Measurements from ENCODE around the gene NAA40.

Gene NAA40

GRCh38 chr11:63907063-63907462, 31.7 kb upstream of the NAA40 start:
- no peak for ATAC-seq
- TF ChIP-seq ISL1 (CRISPR knock-in tag; IDR thresholded peaks at IDR 0.05) (no peak), GLIS3 (CRISPR knock-in tag; IDR thresholded peaks at IDR 0.05) (no peak), CSRNP3 (CRISPR knock-in tag; IDR thresholded peaks at IDR 0.05) (no peak), ESRRG (CRISPR knock-in tag; IDR thresholded peaks at IDR 0.05) (no peak), PATZ1 (CRISPR knock-in tag; IDR thresholded peaks at IDR 0.05; ENCODE audit: borderline replicate concordance) (no peak)
- TF ChIP-seq, protein P1, sequence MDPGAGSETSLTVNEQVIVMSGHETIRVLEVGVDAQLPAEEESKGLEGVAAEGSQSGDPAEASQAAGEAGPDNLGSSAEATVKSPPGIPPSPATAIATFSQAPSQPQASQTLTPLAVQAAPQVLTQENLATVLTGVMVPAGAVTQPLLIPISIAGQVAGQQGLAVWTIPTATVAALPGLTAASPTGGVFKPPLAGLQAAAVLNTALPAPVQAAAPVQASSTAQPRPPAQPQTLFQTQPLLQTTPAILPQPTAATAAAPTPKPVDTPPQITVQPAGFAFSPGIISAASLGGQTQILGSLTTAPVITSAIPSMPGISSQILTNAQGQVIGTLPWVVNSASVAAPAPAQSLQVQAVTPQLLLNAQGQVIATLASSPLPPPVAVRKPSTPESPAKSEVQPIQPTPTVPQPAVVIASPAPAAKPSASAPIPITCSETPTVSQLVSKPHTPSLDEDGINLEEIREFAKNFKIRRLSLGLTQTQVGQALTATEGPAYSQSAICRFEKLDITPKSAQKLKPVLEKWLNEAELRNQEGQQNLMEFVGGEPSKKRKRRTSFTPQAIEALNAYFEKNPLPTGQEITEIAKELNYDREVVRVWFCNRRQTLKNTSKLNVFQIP (CRISPR knock-in tag; IDR thresholded peaks at IDR 0.05; ENCODE audit: borderline replicate concordance, low read depth), result no peak

- TF ChIP-seq, protein P2, sequence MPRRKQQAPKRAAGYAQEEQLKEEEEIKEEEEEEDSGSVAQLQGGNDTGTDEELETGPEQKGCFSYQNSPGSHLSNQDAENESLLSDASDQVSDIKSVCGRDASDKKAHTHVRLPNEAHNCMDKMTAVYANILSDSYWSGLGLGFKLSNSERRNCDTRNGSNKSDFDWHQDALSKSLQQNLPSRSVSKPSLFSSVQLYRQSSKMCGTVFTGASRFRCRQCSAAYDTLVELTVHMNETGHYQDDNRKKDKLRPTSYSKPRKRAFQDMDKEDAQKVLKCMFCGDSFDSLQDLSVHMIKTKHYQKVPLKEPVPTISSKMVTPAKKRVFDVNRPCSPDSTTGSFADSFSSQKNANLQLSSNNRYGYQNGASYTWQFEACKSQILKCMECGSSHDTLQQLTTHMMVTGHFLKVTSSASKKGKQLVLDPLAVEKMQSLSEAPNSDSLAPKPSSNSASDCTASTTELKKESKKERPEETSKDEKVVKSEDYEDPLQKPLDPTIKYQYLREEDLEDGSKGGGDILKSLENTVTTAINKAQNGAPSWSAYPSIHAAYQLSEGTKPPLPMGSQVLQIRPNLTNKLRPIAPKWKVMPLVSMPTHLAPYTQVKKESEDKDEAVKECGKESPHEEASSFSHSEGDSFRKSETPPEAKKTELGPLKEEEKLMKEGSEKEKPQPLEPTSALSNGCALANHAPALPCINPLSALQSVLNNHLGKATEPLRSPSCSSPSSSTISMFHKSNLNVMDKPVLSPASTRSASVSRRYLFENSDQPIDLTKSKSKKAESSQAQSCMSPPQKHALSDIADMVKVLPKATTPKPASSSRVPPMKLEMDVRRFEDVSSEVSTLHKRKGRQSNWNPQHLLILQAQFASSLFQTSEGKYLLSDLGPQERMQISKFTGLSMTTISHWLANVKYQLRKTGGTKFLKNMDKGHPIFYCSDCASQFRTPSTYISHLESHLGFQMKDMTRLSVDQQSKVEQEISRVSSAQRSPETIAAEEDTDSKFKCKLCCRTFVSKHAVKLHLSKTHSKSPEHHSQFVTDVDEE (CRISPR knock-in tag; IDR thresholded peaks at IDR 0.05), result no peak
- TF ChIP-seq ZFP30 (CRISPR knock-in tag; IDR thresholded peaks at IDR 0.05) (no peak), ZNF8 (CRISPR knock-in tag; IDR thresholded peaks at IDR 0.05) (no peak), ESRRG (CRISPR knock-in tag; IDR thresholded peaks at IDR 0.05) (no peak), CREB5 (CRISPR knock-in tag; IDR thresholded peaks at IDR 0.05; ENCODE audit: low read depth) (no peak), ARNTL (CRISPR knock-in tag; IDR thresholded peaks at IDR 0.05; ENCODE audit: borderline replicate concordance, low read depth) (no peak), OSR1 (CRISPR knock-in tag; IDR thresholded peaks at IDR 0.05) (no peak), ZNF565 (CRISPR knock-in tag; conservative IDR thresholded peaks at IDR 0.05; ENCODE audit: low read depth) (no peak), RARB (CRISPR knock-in tag; IDR thresholded peaks at IDR 0.05) (no peak), TCF4 (CRISPR knock-in tag; IDR thresholded peaks at IDR 0.05; ENCODE audit: borderline replicate concordance) (no peak), GLIS3 (CRISPR knock-in tag; IDR thresholded peaks at IDR 0.05) (no peak), CSDC2 (CRISPR knock-in tag; IDR thresholded peaks at IDR 0.05) (no peak), ISL1 (CRISPR knock-in tag; IDR thresholded peaks at IDR 0.05) (no peak), ZNF70 (CRISPR knock-in tag; IDR thresholded peaks at IDR 0.05) (no peak), ZFP3 (CRISPR knock-in tag; IDR thresholded peaks at IDR 0.05) (no peak)
- TF ChIP-seq, protein P1 (CRISPR knock-in tag; IDR thresholded peaks at IDR 0.05; ENCODE audit: borderline replicate concordance, low read depth), result no peak
- no peak for ATAC-seq
Measured at GRCh38 chr11:63907808-63908530, 30.8 kb upstream of the NAA40 start.

All from SK-N-SH treated with all-trans-retinoic acid at 6 μM for 48 hours (cell line).